Measurements from ENCODE around the gene SPAG16.

- TF ChIP-seq, protein P1, sequence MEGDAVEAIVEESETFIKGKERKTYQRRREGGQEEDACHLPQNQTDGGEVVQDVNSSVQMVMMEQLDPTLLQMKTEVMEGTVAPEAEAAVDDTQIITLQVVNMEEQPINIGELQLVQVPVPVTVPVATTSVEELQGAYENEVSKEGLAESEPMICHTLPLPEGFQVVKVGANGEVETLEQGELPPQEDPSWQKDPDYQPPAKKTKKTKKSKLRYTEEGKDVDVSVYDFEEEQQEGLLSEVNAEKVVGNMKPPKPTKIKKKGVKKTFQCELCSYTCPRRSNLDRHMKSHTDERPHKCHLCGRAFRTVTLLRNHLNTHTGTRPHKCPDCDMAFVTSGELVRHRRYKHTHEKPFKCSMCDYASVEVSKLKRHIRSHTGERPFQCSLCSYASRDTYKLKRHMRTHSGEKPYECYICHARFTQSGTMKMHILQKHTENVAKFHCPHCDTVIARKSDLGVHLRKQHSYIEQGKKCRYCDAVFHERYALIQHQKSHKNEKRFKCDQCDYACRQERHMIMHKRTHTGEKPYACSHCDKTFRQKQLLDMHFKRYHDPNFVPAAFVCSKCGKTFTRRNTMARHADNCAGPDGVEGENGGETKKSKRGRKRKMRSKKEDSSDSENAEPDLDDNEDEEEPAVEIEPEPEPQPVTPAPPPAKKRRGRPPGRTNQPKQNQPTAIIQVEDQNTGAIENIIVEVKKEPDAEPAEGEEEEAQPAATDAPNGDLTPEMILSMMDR (IDR thresholded peaks at IDR 0.05; ENCODE audit: low read depth, low read length) = no peak
- no peak for TF ChIP-seq MAX (IDR thresholded peaks at IDR 0.05; ENCODE audit: low read depth, low read length)
Measured at GRCh38 chr2:214126135-214126534, 841.9 kb downstream of the SPAG16 start.

All from NB4 (cell line).